Esophagus muscularis mucosa (tissue), 4 donors: ENCODE measurements around the gene ODAD4.

ENCODE experiments used
- EP300 ChIP-seq: sonication (generic); formaldehyde crosslinking; IDR thresholded peaks from one replicate; pipeline ENCODE4 v1.6.1; 2017; ENCODE audit warnings: antibody characterized with exemption
- POLR2A ChIP-seq: fragments of 450-650 bp; IDR thresholded peaks from one replicate; pipeline ENCODE4 v1.6.1; 2017; ENCODE audit warnings: antibody characterized with exemption, moderate library complexity, mild to moderate bottlenecking, low read depth
- POLR2AphosphoS5 ChIP-seq, 2 donors: sonication (generic); formaldehyde crosslinking; IDR thresholded peaks; one replicate each; pipeline ENCODE4 v1.6.1; 2017; ENCODE audit warnings: antibody characterized with exemption in 2 of 2
- TF ChIP-seq, protein P1 (sequence below), 3 experiments: fragments of 200-600 bp in 2 of 3; fragments of 450-650 bp in 1 of 3; sonication (generic) in 2 of 3; IDR thresholded peaks; one replicate each; pipeline ENCODE4 v1.5.1; 2017 to 2019; ENCODE audit warnings: antibody characterized with exemption in 3 of 3, mild to moderate bottlenecking in 2 of 3, moderate library complexity in 1 of 3

DNA sequence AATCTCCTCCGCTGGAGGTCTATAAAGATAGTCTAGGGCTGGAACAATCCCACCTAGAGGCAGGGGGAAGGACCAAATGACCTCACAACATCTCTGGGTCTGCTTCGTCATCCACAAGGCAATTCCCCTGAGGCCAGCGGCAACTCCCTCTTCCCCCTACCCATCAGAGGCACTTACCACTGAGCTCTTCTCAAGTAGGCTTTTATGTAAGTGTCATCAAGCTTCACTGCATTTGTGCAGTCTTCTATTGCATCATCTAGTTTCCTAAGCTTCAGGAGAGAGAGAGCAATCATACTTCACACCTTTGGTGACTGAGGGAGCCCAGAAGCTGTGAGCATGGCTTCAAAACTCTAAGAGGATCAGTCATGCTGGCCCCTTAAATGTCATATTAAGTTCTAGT lies 57.2 kb downstream of the ODAD4 start:
- no peak for TF ChIP-seq POLR2A
- TF ChIP-seq, protein P1, sequence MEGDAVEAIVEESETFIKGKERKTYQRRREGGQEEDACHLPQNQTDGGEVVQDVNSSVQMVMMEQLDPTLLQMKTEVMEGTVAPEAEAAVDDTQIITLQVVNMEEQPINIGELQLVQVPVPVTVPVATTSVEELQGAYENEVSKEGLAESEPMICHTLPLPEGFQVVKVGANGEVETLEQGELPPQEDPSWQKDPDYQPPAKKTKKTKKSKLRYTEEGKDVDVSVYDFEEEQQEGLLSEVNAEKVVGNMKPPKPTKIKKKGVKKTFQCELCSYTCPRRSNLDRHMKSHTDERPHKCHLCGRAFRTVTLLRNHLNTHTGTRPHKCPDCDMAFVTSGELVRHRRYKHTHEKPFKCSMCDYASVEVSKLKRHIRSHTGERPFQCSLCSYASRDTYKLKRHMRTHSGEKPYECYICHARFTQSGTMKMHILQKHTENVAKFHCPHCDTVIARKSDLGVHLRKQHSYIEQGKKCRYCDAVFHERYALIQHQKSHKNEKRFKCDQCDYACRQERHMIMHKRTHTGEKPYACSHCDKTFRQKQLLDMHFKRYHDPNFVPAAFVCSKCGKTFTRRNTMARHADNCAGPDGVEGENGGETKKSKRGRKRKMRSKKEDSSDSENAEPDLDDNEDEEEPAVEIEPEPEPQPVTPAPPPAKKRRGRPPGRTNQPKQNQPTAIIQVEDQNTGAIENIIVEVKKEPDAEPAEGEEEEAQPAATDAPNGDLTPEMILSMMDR (IDR thresholded peaks at IDR 0.05), result no peak
- TF ChIP-seq EP300, result no peak
- no peak for TF ChIP-seq POLR2AphosphoS5 (IDR thresholded peaks at IDR 0.05)
